MM.1S (cell line): Measurements from ENCODE around the gene TTC17.
A peak's percentile ranks its signal among the peaks of the same experiment; 100 is the strongest.

Source experiments
- DNase-seq: peaks from one replicate; pipeline ENCODE4 v3.0.0-alpha.2; 2015
- H2AFZ ChIP-seq: fragments of 300-600 bp; sonication (generic); 2 replicates; pipeline ENCODE4 v1.6.0; 2016; ENCODE audit warnings: antibody characterized with exemption, low read length
- H3F3A ChIP-seq: fragments of 300-600 bp; sonication (generic); 2 replicates; pipeline ENCODE4 v1.6.1; 2016; ENCODE audit warnings: mild to moderate bottlenecking, antibody characterized with exemption, low read length, moderate library complexity, mixed read lengths; ENCODE audit not compliant: insufficient read depth
- H3K27ac ChIP-seq: fragments of 300-600 bp; sonication (generic); 2 replicates; pipeline ENCODE4 v1.5.1; 2016; ENCODE audit warnings: mild to moderate bottlenecking, low read length
- H3K27me3 ChIP-seq: fragments of 300-600 bp; sonication (generic); replicated peaks from 2 replicates; pipeline ENCODE4 v1.6.0; 2016; ENCODE audit warnings: low read length; ENCODE audit not compliant: insufficient read depth
- H3K36me3 ChIP-seq: fragments of 300-600 bp; sonication (generic); replicated peaks from 2 replicates; pipeline ENCODE4 v1.6.1; 2016; ENCODE audit warnings: mild to moderate bottlenecking, low read length, mixed read lengths; ENCODE audit not compliant: insufficient read depth
- H3K4me1 ChIP-seq: fragments of 300-600 bp; sonication (generic); 2 replicates; pipeline ENCODE4 v1.6.1; 2016; ENCODE audit warnings: low read length, mixed read lengths
- H3K4me2 ChIP-seq: fragments of 300-600 bp; sonication (generic); 2 replicates; pipeline ENCODE4 v1.6.0; 2016; ENCODE audit warnings: low read depth, low read length
- H3K4me3 ChIP-seq: fragments of 300-600 bp; sonication (generic); 2 replicates; pipeline ENCODE4 v1.5.1; 2016; ENCODE audit warnings: low read length, mixed read lengths
- H3K79me2 ChIP-seq: fragments of 300-600 bp; sonication (generic); 2 replicates; pipeline ENCODE4 v1.6.1; 2016; ENCODE audit warnings: mixed run types, low read length, mixed read lengths
- H3K9ac ChIP-seq: fragments of 300-600 bp; sonication (generic); 2 replicates; pipeline ENCODE4 v1.6.1; 2016; ENCODE audit warnings: low read length, mixed read lengths
- H3K9me2 ChIP-seq: fragments of 300-600 bp; sonication (generic); replicated peaks from 2 replicates; pipeline ENCODE4 v1.6.1; 2016; ENCODE audit warnings: mild to moderate bottlenecking, low read length, mixed read lengths; ENCODE audit not compliant: insufficient read depth
- H3K9me3 ChIP-seq: fragments of 300-600 bp; sonication (generic); replicated peaks from 2 replicates; pipeline ENCODE4 v1.6.1; 2016; ENCODE audit warnings: mild to moderate bottlenecking, low read length, mixed read lengths; ENCODE audit not compliant: insufficient read depth
- H4K20me1 ChIP-seq: fragments of 300-600 bp; sonication (generic); 2 replicates; pipeline ENCODE4 v1.6.1; 2016; ENCODE audit warnings: mild to moderate bottlenecking, low read length, moderate library complexity, mixed read lengths; ENCODE audit not compliant: insufficient read depth
- CTCF ChIP-seq: fragments of 300-600 bp; sonication (generic); IDR thresholded peaks from 2 replicates; pipeline ENCODE4 v1.5.1; 2016; ENCODE audit warnings: antibody characterized with exemption, low read length, mixed read lengths
- EZH2 ChIP-seq: fragments of 300-600 bp; sonication (generic); optimal IDR thresholded peaks from 2 replicates; pipeline ENCODE3; 2017; ENCODE audit warnings: low read depth, mild to moderate bottlenecking, antibody characterized with exemption, low read length, mixed read lengths
- EZH2phosphoT487 ChIP-seq: fragments of 300-600 bp; sonication (generic); IDR thresholded peaks from 2 replicates; pipeline ENCODE4 v1.6.1; 2018; ENCODE audit warnings: antibody characterized with exemption, low read length

TTC17 gene

GRCh38 chr11:43358801-43359421 lies at the start of gene TTC17:
TSS of gene TTC17 (plus strand) at chr11:43358920. CDS start at chr11:43358955, 35 bp downstream.
- Histone ChIP-seq H3K36me3 (no peaks in the 10 kb centered on the region), H3K9me2 (no peaks in the 10 kb centered on the region), H3K4me3 (peak within 1 kb of the TSS; percentile 92), H3K4me2 (peak within 1 kb of the TSS; percentile 93), H3K27ac (peak within 1 kb of the TSS; percentile 85), H3K27me3 (no peaks in the 10 kb centered on the region), H3K9ac (peak within 1 kb of the TSS; percentile 89), H4K20me1 (no peaks in the 10 kb centered on the region), H3K79me2 (peaks cover 51% of the 10 kb centered on the region), H3K9me3 (no peaks in the 10 kb centered on the region), H2AFZ (peak within 1 kb of the TSS; percentile 59), H3K4me1 (0 out of 2 replicates have a peak, but pooled peaks cover 15% of the 10 kb centered on the region), H3F3A (peaks cover 13% of the 10 kb centered on the region)
- peak; percentile 95 for DNase-seq
- TF ChIP-seq CTCF (no peak), EZH2 (no peak), EZH2phosphoT487 (no peak)

GRCh38 chr11:43311791-43312607 lies 46.7 kb upstream of the TTC17 start, which contains the start of gene API5:
TSS of gene API5 (plus strand) at chr11:43311996. CDS start at chr11:43312128, 132 bp downstream.
- Histone ChIP-seq H3F3A (peaks cover 20% of the 10 kb centered on the region), H4K20me1 (peaks cover 31% of the 10 kb centered on the region; the same call in 1 of the 2 replicates), H3K4me2 (peak within 1 kb of the TSS; percentile 86), H3K9ac (peak within 1 kb of the TSS; percentile 90), H3K27ac (peak within 1 kb of the TSS; percentile 70; the same call in 1 of the 2 replicates), H3K4me1 (peaks cover 28% of the 10 kb centered on the region), H2AFZ (peak within 1 kb of the TSS; percentile 77), H3K79me2 (peaks cover 53% of the 10 kb centered on the region), H3K9me3 (no peaks in the 10 kb centered on the region), H3K4me3 (peak within 1 kb of the TSS; percentile 98), H3K9me2 (no peaks in the 10 kb centered on the region), H3K27me3 (no peaks in the 10 kb centered on the region), H3K36me3 (no peaks in the 10 kb centered on the region)
- no peak for TF ChIP-seq EZH2
- peak; percentile 71 for TF ChIP-seq CTCF
- DNase-seq, result peak; percentile 96

- no peaks in the 10 kb centered on the region for H3K27me3 ChIP-seq
- H4K20me1 ChIP-seq, result peaks cover 39% of the 10 kb centered on the region; the same call in 1 of the 2 replicates
- peaks cover 90% of the 10 kb centered on the region for H3K79me2 ChIP-seq
- H3K4me1 ChIP-seq, result peaks cover 33% of the 10 kb centered on the region
- TF ChIP-seq EZH2phosphoT487 (no peak), CTCF (no peak), EZH2 (no peak)
- H3K27ac ChIP-seq, result no peak overlapping the region
- no peak overlapping the region for H2AFZ ChIP-seq
- DNase-seq, result no peak
- H3K36me3 ChIP-seq, result no peaks in the 10 kb centered on the region; the same call in 1 of the 2 replicates
- no peaks in the 10 kb centered on the region for H3K9me2 ChIP-seq
- no peaks in the 10 kb centered on the region for H3K9me3 ChIP-seq
- peak overlapping the region; percentile 20; the same call in 1 of the 2 replicates for H3K4me2 ChIP-seq
- H3K4me3 ChIP-seq, result no peak overlapping the region
- peaks cover 20% of the 10 kb centered on the region for H3F3A ChIP-seq
- H3K9ac ChIP-seq, result no peak overlapping the region
Measured at GRCh38 chr11:43315966-43316365, 42.8 kb upstream of the TTC17 start.
